PC-9 (cell line): ENCODE results near the gene INTS13. TPM values are rescaled to one million over a fixed set of nuclear protein-coding genes. Genes with fewer than 3 reads are reported as not detected.
"Not testable (repeated sequence)": the region's sequence is repeated elsewhere in the genome, so short reads cannot be mapped to it uniquely, and the experiment has no call there.

Source experiments
- BruUV-seq: library from RNA; stranded (reverse); fragments of 400-500 nt; replicated peaks from 2 replicates; lab custom pipeline; 2021; lab: Mats Ljungman, UMichigan
- CTCF ChIA-PET: fragments of 300-600 bp; sonication (Branson Sonifier 250); formaldehyde crosslinking; loops from one replicate; lab custom pipeline; 2022; ENCODE audit warnings: antibody characterized with exemption; lab: Charles Lee
- POLR2A ChIA-PET: fragments of 300-600 bp; sonication (Branson Sonifier 250); formaldehyde crosslinking; loops from one replicate; lab custom pipeline; 2022; ENCODE audit warnings: antibody characterized with exemption; ENCODE audit not compliant: unreplicated experiment; lab: Charles Lee
- DNase-seq, 2 experiments: peaks; one replicate each; pipeline versions ENCODE4 v3.0.0 to v3.0.0-alpha.2; 2015 to 2022; ENCODE audit warnings: mixed read lengths in 1 of 2
- H2AFZ ChIP-seq: fragments of 200-600 bp; sonication (generic); 2 replicates; pipeline ENCODE4 v1.8.1; 2017; ENCODE audit warnings: antibody characterized with exemption
- H3F3A ChIP-seq: fragments of 200-600 bp; sonication (generic); 2 replicates; pipeline ENCODE4 v1.8.1; 2017; ENCODE audit warnings: antibody characterized with exemption, mild to moderate bottlenecking, low read depth; ENCODE audit not compliant: insufficient read depth
- H3K27ac ChIP-seq: fragments of 200-600 bp; sonication (generic); 2 replicates; pipeline ENCODE4 v1.6.1; 2016; ENCODE audit warnings: mixed run types
- H3K27me3 ChIP-seq: fragments of 200-600 bp; sonication (generic); 2 replicates; pipeline ENCODE4 v1.6.1; 2016; ENCODE audit warnings: low read depth, mixed run types; ENCODE audit not compliant: insufficient read depth
- H3K36me3 ChIP-seq: fragments of 200-600 bp; sonication (generic); 2 replicates; pipeline ENCODE4 v1.6.1; 2016; ENCODE audit warnings: low read depth, mixed run types
- H3K4me1 ChIP-seq: fragments of 200-600 bp; sonication (generic); replicated peaks from 2 replicates; pipeline ENCODE4 v1.6.1; 2016; ENCODE audit warnings: mixed run types; ENCODE audit not compliant: insufficient read depth
- H3K4me2 ChIP-seq: fragments of 200-600 bp; sonication (generic); 2 replicates; pipeline ENCODE4 v1.6.1; 2017; ENCODE audit warnings: mixed run types
- H3K4me3 ChIP-seq: fragments of 200-600 bp; sonication (generic); 2 replicates; pipeline ENCODE4 v1.6.1; 2016; ENCODE audit warnings: mixed run types
- H3K79me2 ChIP-seq: fragments of 200-600 bp; sonication (generic); 2 replicates; pipeline ENCODE4 v1.6.1; 2017; ENCODE audit warnings: low read depth, mixed run types
- H3K9me2 ChIP-seq: fragments of 200-600 bp; sonication (generic); 2 replicates; pipeline ENCODE4 v1.8.1; 2017; ENCODE audit warnings: mild to moderate bottlenecking; ENCODE audit not compliant: insufficient read depth
- H3K9me3 ChIP-seq: fragments of 200-600 bp; sonication (generic); 2 replicates; pipeline ENCODE4 v1.8.1; 2016; ENCODE audit warnings: low read depth; ENCODE audit not compliant: insufficient read depth
- H4K20me1 ChIP-seq: fragments of 200-600 bp; sonication (generic); 2 replicates; pipeline ENCODE4 v1.8.1; 2017; ENCODE audit not compliant: insufficient read depth
- CTCF ChIP-seq: fragments of 200-600 bp; sonication (generic); conservative IDR thresholded peaks from 2 replicates; pipeline ENCODE4 v1.6.1; 2017; ENCODE audit warnings: mixed run types, antibody characterized with exemption, mild to moderate bottlenecking, moderate library complexity
- EZH2 ChIP-seq: fragments of 200-600 bp; sonication (generic); IDR thresholded peaks from 2 replicates; pipeline ENCODE4 v1.8.0; 2017; ENCODE audit warnings: antibody characterized with exemption, low read depth
- intact Hi-C: fragments of 100-400 bp; cut with micrococcal nuclease; formaldehyde crosslinking; loops from one replicate; pipeline ENCODE4 v1.10.0; 2022; ENCODE audit not compliant: unreplicated experiment
- total RNA-seq: library from RNA; stranded (reverse); gene quantifications from 2 replicates; pipeline ENCODE4 v1.2.3, GENCODE V29; 2021

INTS13 gene
- total RNA-seq, 1 experiment from 2014 or later: 40.8 TPM

GRCh38 chr12:26867080-26867479 lies 70.7 kb downstream of the INTS13 start:
- Histone ChIP-seq H3F3A (peaks cover 14% of the 10 kb centered on the region; the same call in 1 of the 2 replicates), H3K4me3 (no peak overlapping the region), H3K9me2 (no peaks in the 10 kb centered on the region; the same call in 1 of the 2 replicates), H3K79me2 (no peaks in the 10 kb centered on the region), H3K4me2 (no peak overlapping the region), H3K36me3 (no peaks in the 10 kb centered on the region), H4K20me1 (no peaks in the 10 kb centered on the region), H3K9me3 (no peaks in the 10 kb centered on the region), H3K27me3 (no peaks in the 10 kb centered on the region), H3K4me1 (peaks cover 14% of the 10 kb centered on the region), H3K27ac (no peak overlapping the region), H2AFZ (no peak overlapping the region)
- BruUV-seq: no TSS peak
- DNase-seq: no peak
- intact Hi-C loops: no loop called here
- ChIA-PET CTCF (interaction anchor here (1.1 kb wide), 1 partner anchor 18 kb away, joined by 4 read pairs; no protein-coding TSS in a partner anchor), POLR2A (no interaction called here)
- TF ChIP-seq EZH2 (no peak), CTCF (no peak)

GRCh38 chr12:26863515-26863914 lies 74.3 kb downstream of the INTS13 start:
- no peak overlapping the region for H3K4me2 ChIP-seq
- no peak overlapping the region for H3K27ac ChIP-seq
- H3K9me2 ChIP-seq: no peaks in the 10 kb centered on the region; the same call in 1 of the 2 replicates
- no peaks in the 10 kb centered on the region for H3F3A ChIP-seq
- BruUV-seq: no TSS peak
- no peaks in the 10 kb centered on the region for H3K4me1 ChIP-seq
- TF ChIP-seq EZH2 (no peak), CTCF (no peak; the same call in 1 of the 2 replicates)
- no peak for DNase-seq
- no peaks in the 10 kb centered on the region for H3K9me3 ChIP-seq
- no peak overlapping the region for H3K4me3 ChIP-seq
- no peaks in the 10 kb centered on the region for H3K79me2 ChIP-seq
- H4K20me1 ChIP-seq: no peaks in the 10 kb centered on the region
- H3K36me3 ChIP-seq: no peaks in the 10 kb centered on the region
- POLR2A ChIA-PET: no interaction called here
- intact Hi-C loops: no loop called here
- CTCF ChIA-PET: no interaction called here
- H3K27me3 ChIP-seq: no peaks in the 10 kb centered on the region
- H2AFZ ChIP-seq: no peak overlapping the region

- H3F3A ChIP-seq, H3K79me2 ChIP-seq, DNase-seq, H3K4me3 ChIP-seq, H3K27me3 ChIP-seq, H3K9me3 ChIP-seq, POLR2A ChIA-PET, H3K4me1 ChIP-seq, H3K9me2 ChIP-seq, H3K4me2 ChIP-seq, H2AFZ ChIP-seq, BruUV-seq, intact Hi-C loops, H3K27ac ChIP-seq, H3K36me3 ChIP-seq, H4K20me1 ChIP-seq: not testable (repeated sequence)
- CTCF ChIA-PET: interaction anchor here (0.9 kb wide), 1 partner anchor 22 kb away, joined by 3 read pairs; no protein-coding TSS in a partner anchor
These were observed 75.0 kb downstream of the INTS13 start for GRCh38 chr12:26862787-26863186.

GRCh38 chr12:26861690-26862089 lies 76.1 kb downstream of the INTS13 start:
- POLR2A ChIA-PET: no interaction called here
- no peak overlapping the region for H3K27ac ChIP-seq
- H3K4me2 ChIP-seq: no peak overlapping the region
- H3K79me2 ChIP-seq: no peaks in the 10 kb centered on the region
- no peak for DNase-seq
- no peaks in the 10 kb centered on the region for H3K27me3 ChIP-seq
- no peak overlapping the region for H3K4me3 ChIP-seq
- BruUV-seq: no TSS peak
- 0 out of 2 replicates have a peak, but pooled peaks cover 2% of the 10 kb centered on the region for H3K9me3 ChIP-seq
- intact Hi-C loops: no loop called here
- TF ChIP-seq EZH2 (no peak), CTCF (no peak)
- no peaks in the 10 kb centered on the region for H4K20me1 ChIP-seq
- CTCF ChIA-PET: no interaction called here
- H3K4me1 ChIP-seq: no peaks in the 10 kb centered on the region
- no peaks in the 10 kb centered on the region; the same call in 1 of the 2 replicates for H3K9me2 ChIP-seq
- no peaks in the 10 kb centered on the region for H3F3A ChIP-seq
- H2AFZ ChIP-seq: no peak overlapping the region
- no peaks in the 10 kb centered on the region for H3K36me3 ChIP-seq
